HG02678 (cell line): ENCODE results near the gene OR2F1.
"Not testable (repeated sequence)": the region's sequence is repeated elsewhere in the genome, so short reads cannot be mapped to it uniquely, and the experiment has no call there.

Experiments used
- ATAC-seq: cut with Tn5 transposase; IDR thresholded peaks from one replicate; pipeline ENCODE4 v1.9.1; 2021; ENCODE audit warnings: mild to moderate bottlenecking, moderate library complexity; ENCODE audit not compliant: unreplicated experiment

Gene OR2F1

DNA sequence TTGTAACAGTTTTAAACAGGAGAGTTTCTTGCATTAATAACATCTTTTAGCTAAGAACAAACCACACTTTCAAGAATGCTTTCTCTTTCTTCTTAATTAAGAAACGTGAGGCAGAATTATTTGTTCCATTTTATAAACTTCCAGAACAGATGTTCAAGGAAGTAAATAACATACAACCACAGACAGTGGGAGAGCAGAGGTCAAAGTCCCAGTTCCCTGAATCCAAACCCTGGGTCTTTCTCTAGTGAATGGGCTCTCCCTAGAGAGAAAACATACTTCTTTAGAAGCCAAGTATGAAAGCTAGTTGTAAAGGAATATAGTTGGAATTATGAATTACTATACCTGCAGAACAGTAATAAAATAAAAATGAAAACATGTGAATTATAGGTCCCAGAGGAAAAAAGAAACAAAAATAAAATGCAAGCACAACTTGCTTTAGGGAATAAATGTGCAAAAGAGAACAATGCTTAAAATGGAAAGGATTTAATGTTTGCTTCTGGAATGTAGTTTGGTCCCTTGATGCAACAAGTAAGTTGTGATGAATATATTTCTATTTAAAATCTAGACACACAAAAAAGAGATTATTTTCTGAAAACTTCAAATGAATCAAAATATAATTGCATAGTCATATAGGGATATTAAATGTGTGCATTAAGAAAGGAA lies 51.5 kb downstream of the OR2F1 start:
- ATAC-seq, result no peak

DNA sequence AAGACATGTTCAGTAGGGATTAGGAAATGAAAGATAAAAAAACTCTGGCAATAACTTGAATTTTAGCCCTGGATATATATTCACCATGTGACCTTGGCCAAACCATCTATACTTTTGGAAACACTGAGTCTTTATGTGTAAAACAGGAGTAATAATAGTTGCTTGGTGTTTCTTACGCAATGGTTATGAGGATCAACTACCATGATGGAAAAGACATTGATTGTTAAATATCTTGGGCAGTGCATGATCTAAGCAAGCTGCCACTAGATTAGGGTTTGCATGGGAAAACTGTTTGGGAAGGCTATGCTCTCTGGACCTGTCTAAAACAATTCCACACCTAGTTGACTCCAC lies 52.0 kb downstream of the OR2F1 start:
- ATAC-seq, result no peak

DNA sequence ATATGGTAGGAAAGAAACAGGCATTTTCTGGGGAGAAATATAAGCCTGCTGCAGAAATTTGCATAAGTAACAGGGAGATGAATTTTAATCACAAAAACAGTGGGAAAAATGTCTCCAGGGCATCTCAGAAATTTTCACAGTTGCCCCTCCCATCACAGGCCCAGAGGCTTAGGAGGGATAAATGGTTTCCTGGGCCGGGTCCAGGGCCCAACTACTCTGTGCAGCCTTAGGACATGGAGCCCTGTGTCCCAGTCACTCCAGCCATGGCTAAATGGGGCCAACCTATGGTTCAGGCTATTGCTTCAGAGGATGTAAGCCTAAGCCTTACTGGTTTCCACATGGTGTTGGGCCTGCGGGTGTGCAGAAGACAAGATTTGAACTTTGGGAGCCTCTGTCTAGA lies 54.7 kb downstream of the OR2F1 start:
- no peak for ATAC-seq

DNA sequence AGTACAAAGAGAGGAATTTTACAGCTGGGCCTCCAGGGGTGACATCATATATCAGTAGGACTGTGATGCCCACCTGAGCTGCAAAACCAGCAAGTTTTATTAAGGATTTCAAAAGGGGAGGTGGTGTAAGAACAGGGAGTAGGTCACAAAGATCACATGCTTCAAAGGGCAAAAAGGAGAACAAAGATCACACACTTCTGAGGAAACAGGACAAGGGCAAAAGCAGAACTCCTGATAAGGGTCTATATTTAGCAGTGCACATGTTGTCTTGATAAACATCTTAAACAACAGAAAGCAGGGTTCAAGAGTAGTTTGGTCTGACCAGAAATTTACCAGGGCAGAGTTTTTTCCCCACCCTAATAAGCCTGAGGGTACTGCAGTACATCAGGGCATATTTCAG lies 55.4 kb downstream of the OR2F1 start:
- ATAC-seq, result not testable (repeated sequence)

DNA sequence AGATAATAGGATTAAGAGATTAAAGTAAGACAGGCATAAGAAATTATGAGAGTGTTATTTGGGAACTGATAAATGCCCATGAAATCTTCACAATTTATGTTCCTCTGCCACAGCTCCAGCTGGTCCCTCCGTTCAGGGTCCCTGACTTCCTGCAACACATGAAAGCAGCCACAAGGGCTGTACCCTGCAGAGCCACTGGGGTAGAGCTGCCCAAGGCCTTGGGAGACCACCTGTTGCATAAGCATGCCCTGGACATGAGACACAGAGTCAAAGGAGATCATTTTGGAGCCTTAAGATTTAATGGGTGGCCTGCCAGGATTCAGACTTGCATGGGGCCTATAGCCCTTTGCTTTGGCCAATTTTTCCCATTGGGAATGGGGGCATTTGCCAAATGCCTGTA lies 56.2 kb downstream of the OR2F1 start:
- ATAC-seq, result not testable (repeated sequence)

DNA sequence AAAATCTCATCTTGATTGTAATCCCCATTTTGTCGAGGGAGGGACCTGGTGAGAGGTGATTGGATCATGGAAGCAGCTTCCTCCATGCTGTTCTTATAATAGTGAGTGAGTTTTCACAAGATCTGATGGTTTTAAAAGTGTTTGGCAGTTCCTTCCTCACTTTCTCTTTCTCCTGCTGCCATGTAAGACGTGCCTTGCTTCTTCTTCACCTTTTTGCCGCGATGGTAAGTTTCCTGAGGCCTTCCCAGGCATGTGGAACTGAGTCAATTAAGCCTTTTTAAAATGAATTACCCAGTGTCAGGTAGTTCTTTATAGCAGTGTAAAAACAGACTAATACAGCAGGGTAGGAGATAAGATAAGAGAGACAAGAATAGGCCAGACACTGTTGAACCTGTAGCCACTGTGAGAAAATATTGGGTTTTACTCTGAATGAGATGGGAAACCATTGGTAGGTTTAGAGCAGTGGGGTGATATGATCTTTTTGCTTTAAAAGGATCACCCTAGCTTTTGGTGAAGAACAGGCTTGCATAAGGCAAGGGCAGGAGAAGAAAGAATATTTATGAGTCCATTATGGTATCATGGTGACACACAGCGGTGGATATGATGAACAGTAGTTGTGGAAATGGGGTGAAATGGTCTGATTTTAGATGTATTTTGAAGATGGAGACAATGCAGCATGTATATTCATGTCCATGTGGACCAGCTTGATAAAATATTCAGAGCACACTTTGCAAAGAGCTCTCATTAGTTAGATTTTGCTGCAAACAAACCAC lies 57.0 kb downstream of the OR2F1 start:
- ATAC-seq, result no peak
